HepG2 (cell line): ENCODE data around the gene RPL18. TPM values are rescaled to one million over a fixed set of nuclear protein-coding genes. Genes with fewer than 3 reads are reported as not detected.

Source experiments
- CREBL2 ChIP-seq: sonication (generic); formaldehyde crosslinking; IDR thresholded peaks from 2 replicates; pipeline ENCODE4 v1.8.1; 2023; ENCODE audit warnings: missing genetic modification reagents, mild to moderate bottlenecking, borderline replicate concordance
- ETV5 ChIP-seq: IDR thresholded peaks from 2 replicates; pipeline ENCODE4 v1.6.1; 2018; ENCODE audit warnings: missing biosample characterization, missing genetic modification reagents, inconsistent platforms, borderline replicate concordance
- GRHL1 ChIP-seq: sonication (generic); formaldehyde crosslinking; conservative IDR thresholded peaks from 2 replicates; pipeline ENCODE4 v1.8.0; 2022; ENCODE audit warnings: missing genetic modification reagents
- KDM2A ChIP-seq: sonication (generic); formaldehyde crosslinking; IDR thresholded peaks from 2 replicates; pipeline ENCODE4 v1.4.0; 2020; ENCODE audit warnings: low read depth, missing genetic modification reagents, borderline replicate concordance
- MLXIP ChIP-seq: sonication (generic); formaldehyde crosslinking; IDR thresholded peaks from 2 replicates; pipeline ENCODE4 v1.9.0; 2021; ENCODE audit warnings: missing genetic modification reagents, borderline replicate concordance
- PREB ChIP-seq: sonication (generic); formaldehyde crosslinking; IDR thresholded peaks from 2 replicates; pipeline ENCODE4 v1.4.0; 2020; ENCODE audit warnings: missing genetic modification reagents
- ZBTB39 ChIP-seq: sonication (generic); formaldehyde crosslinking; IDR thresholded peaks from 2 replicates; pipeline ENCODE4 v1.5.0; 2020; ENCODE audit warnings: missing genetic modification reagents
- ZBTB43 ChIP-seq: sonication (generic); formaldehyde crosslinking; conservative IDR thresholded peaks from 2 replicates; pipeline ENCODE4 v1.4.0; 2020; ENCODE audit warnings: missing genetic modification reagents
- ZFP90 ChIP-seq: sonication (generic); formaldehyde crosslinking; IDR thresholded peaks from 2 replicates; pipeline ENCODE4 v1.8.0; 2022; ENCODE audit warnings: missing genetic modification reagents, mild to moderate bottlenecking, inconsistent platforms, borderline replicate concordance
- ZMAT3 ChIP-seq: sonication (generic); formaldehyde crosslinking; conservative IDR thresholded peaks from 2 replicates; pipeline ENCODE4 v1.7.0; 2021; ENCODE audit warnings: missing genetic modification reagents
- ZNF138 ChIP-seq: sonication (generic); formaldehyde crosslinking; IDR thresholded peaks from 2 replicates; pipeline ENCODE4 v1.5.0; 2020; ENCODE audit warnings: mild to moderate bottlenecking, low read depth, missing genetic modification reagents
- ZNF17 ChIP-seq: sonication (generic); formaldehyde crosslinking; IDR thresholded peaks from 2 replicates; pipeline ENCODE4 v1.5.0; 2020; ENCODE audit warnings: mild to moderate bottlenecking, missing genetic modification reagents
- ZNF34 ChIP-seq: sonication (generic); formaldehyde crosslinking; IDR thresholded peaks from 2 replicates; pipeline ENCODE4 v1.4.0; 2020; ENCODE audit warnings: mild to moderate bottlenecking, missing genetic modification reagents, borderline replicate concordance
- ZNF432 ChIP-seq: sonication (generic); formaldehyde crosslinking; IDR thresholded peaks from 2 replicates; pipeline ENCODE4 v1.5.0; 2020; ENCODE audit warnings: missing genetic modification reagents, mild to moderate bottlenecking, borderline replicate concordance
- ZNF576 ChIP-seq: sonication (generic); formaldehyde crosslinking; IDR thresholded peaks from 2 replicates; pipeline ENCODE4 v1.4.0; 2020; ENCODE audit warnings: mild to moderate bottlenecking, missing genetic modification reagents
- ZNF660 ChIP-seq: sonication (generic); formaldehyde crosslinking; IDR thresholded peaks from 2 replicates; pipeline ENCODE4 v1.5.1; 2020; ENCODE audit warnings: mild to moderate bottlenecking, low read depth, missing genetic modification reagents, borderline replicate concordance
- ZNF850 ChIP-seq: sonication (generic); formaldehyde crosslinking; conservative IDR thresholded peaks from 2 replicates; pipeline ENCODE4 v1.9.0; 2021; ENCODE audit warnings: mild to moderate bottlenecking, missing genetic modification reagents
- ZNF891 ChIP-seq: sonication (generic); formaldehyde crosslinking; IDR thresholded peaks from 2 replicates; pipeline ENCODE4 v1.5.0; 2020; ENCODE audit warnings: mild to moderate bottlenecking, missing genetic modification reagents
- polyA plus RNA-seq, 8 experiments: library from polyadenylated mRNA; depleted of rRNA in 3 of 8; stranded (reverse) in 7 of 8; unstranded in 1 of 8; fragments of >200 nt; fragmentation: Illumina TruSeq in 4 of 8; extraction: Trizol in 4 of 8; gene quantifications; 2 replicates each; pipeline versions ENCODE4 v1.2.1 to v1.2.3, GENCODE V29; 2011 to 2016; ENCODE audit warnings: low read depth in 4 of 8, missing spikeins in 1 of 8, mixed read lengths in 1 of 8; ENCODE audit not compliant: insufficient read depth in 1 of 8
- total RNA-seq, 5 experiments: library from RNA; depleted of rRNA; stranded (reverse); fragments of >200 nt; fragmentation: Illumina TruSeq; extraction: Trizol; gene quantifications; 2 replicates each; pipeline ENCODE4 v1.2.3, GENCODE V29; 2016; ENCODE audit warnings: low read depth in 1 of 5

The RPL18 gene
- total and polyA plus RNA-seq, 2 of the 13 experiments (the other 11 are each of a cell fraction or from before 2014, with no cell fraction given), result 1,485 to 1,639 TPM

GRCh38 chr19:48627201-48627864 lies 8.4 kb upstream of the RPL18 start (continued):
- TF ChIP-seq MLXIP (no peak), KDM2A (CRISPR knock-in tag) (no peak), GRHL1 (CRISPR knock-in tag) (no peak), ZNF660 (CRISPR knock-in tag) (no peak), ZBTB43 (no peak), ZNF138 (CRISPR knock-in tag) (no peak), ZNF17 (CRISPR knock-in tag) (no peak), ZNF34 (CRISPR knock-in tag) (no peak), CREBL2 (no peak), PREB (no peak), ZNF891 (no peak), ZNF432 (CRISPR knock-in tag) (no peak), ZNF576 (no peak), ZBTB39 (CRISPR knock-in tag) (no peak), ZNF850 (no peak), ETV5 (CRISPR knock-in tag) (no peak), ZFP90 (peak; percentile 71; the same call in 1 of the 2 replicates), ZMAT3 (CRISPR knock-in tag) (0 out of 2 replicates have a peak, but pooled peaks have one; percentile 44)
